ENCODE measurements around the gene GNAZ.

DNA sequence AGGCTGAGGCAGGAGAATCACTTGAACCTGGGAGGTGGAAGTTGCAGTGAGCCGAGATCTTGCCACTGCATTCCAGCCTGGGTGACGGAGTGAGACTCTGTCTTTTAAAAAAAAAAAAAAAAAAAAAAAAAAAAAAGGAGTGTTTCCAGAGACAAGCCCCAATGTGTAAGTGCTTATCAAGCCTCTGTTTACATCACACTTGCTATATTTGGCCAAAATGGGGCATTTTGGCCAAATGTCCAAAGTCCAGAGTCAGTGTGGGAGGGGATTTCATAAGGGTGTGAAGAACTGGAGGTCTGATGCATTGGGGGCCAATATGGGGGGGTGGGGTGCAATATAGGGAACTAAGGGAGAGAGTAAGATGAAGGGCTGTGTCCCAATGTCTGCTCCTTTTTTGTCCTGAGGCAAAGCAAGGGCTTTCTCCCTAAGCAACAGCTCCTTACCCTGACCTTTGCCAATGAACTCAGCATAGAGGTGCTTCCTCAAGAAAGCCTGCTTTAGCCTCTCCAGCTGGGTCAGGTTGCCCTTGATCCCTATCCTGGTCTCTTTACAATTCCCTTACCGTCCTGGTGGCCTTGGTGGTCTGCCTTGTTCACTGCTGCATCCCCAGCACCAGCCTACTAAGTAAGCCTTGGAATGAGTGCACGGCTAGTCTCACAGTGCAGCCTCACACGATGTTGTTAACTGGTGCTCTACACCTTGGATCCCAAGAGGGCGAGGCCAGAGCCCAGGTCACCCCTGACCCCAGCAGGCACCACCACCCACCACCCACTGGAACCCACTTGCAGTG lies 95.9 kb downstream of the GNAZ start:
- TF ChIP-seq, protein P1, sequence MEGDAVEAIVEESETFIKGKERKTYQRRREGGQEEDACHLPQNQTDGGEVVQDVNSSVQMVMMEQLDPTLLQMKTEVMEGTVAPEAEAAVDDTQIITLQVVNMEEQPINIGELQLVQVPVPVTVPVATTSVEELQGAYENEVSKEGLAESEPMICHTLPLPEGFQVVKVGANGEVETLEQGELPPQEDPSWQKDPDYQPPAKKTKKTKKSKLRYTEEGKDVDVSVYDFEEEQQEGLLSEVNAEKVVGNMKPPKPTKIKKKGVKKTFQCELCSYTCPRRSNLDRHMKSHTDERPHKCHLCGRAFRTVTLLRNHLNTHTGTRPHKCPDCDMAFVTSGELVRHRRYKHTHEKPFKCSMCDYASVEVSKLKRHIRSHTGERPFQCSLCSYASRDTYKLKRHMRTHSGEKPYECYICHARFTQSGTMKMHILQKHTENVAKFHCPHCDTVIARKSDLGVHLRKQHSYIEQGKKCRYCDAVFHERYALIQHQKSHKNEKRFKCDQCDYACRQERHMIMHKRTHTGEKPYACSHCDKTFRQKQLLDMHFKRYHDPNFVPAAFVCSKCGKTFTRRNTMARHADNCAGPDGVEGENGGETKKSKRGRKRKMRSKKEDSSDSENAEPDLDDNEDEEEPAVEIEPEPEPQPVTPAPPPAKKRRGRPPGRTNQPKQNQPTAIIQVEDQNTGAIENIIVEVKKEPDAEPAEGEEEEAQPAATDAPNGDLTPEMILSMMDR (IDR thresholded peaks at IDR 0.05; ENCODE audit: low read depth, low read length), result no peak
- TF ChIP-seq POLR2A (IDR thresholded peaks at IDR 0.05; ENCODE audit: extremely low read depth, insufficient read length) (no peak), MYC (IDR thresholded peaks at IDR 0.05; ENCODE audit: low read depth, low read length) (no peak)

All from NB4 (cell line).